ENCODE measurements around the gene DCP2.

The DCP2 gene

DNA sequence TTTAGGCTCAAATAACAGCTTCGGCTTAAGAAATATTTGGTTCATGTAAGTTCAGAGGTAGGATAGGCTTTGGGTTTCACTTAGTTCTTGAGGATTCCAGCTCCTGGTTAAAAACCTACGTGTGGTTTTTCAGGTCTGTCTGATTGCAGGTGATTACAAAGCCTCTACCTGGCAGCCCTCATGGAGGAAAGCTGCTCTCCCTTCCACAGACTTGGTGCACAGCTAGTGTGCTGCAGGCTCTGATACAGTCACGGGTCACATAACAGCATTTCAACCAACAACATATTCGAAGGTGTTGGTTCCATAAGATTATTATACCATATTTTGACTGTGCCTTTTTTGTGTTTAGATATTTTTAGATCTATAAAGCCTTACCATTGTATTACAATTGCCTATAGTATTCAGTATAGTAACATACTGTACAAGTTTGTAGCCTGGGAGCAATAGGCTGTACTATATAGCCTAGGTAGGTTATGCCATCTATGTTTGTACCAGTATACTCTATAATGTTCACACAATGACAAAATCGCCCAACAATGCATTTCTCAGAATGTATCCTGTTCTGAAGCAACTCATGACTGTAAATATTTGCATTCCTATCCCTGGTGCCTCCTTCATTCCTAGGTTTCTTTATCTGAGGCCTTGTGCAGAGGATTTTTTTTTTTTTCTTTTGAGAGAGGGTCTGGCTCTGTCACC, 8.0 kb upstream of the DCP2 start:
- Histone ChIP-seq H3K36me3 (ENCODE audit: control insufficient read depth, insufficient read depth, low read length, severe bottlenecking) (no peaks in the 10 kb centered on the region), H3K4me3 (ENCODE audit: low read length) (no peak overlapping the region), H3K27me3 (replicated peaks; ENCODE audit: control insufficient read depth, insufficient read depth, low read length) (no peaks in the 10 kb centered on the region), H3K4me1 (ENCODE audit: control insufficient read depth, insufficient read depth, low read length) (peaks cover 6% of the 10 kb centered on the region), H3K9ac (ENCODE audit: low read length) (no peak overlapping the region), H3K9me3 (ENCODE audit: control insufficient read depth, low read length) (no peaks in the 10 kb centered on the region)
- peak; percentile 39 for DNase-seq (ENCODE audit: low read depth)

DNA sequence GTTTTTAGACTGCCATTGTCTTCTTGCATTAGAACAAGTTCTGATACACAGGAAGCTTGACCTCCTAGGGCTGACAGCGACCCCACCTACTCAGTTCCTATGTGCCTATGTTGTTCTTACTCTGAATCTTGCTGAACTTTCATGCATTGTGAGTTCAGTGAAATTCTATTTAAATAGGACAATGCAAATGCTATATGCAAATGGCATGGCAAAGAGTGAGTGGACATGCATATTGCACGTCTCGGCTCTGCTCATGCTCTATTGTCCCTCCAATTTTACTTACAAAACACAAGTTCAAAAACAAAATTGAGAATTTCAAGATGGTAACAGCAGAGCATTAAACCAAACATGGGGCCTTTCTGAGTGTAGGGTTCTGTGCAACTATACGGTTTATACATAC, 5.3 kb upstream of the DCP2 start:
- no peak for DNase-seq (ENCODE audit: low read depth)
- peaks cover 17% of the 10 kb centered on the region for H3K4me1 ChIP-seq (ENCODE audit: control insufficient read depth, insufficient read depth, low read length)
- no peak overlapping the region for H3K9ac ChIP-seq (ENCODE audit: low read length)
- no peaks in the 10 kb centered on the region for H3K9me3 ChIP-seq (ENCODE audit: control insufficient read depth, low read length)
- no peak overlapping the region for H3K4me3 ChIP-seq (ENCODE audit: low read length)
- no peaks in the 10 kb centered on the region for H3K27me3 ChIP-seq (replicated peaks; ENCODE audit: control insufficient read depth, insufficient read depth, low read length)
- H3K36me3 ChIP-seq (ENCODE audit: control insufficient read depth, insufficient read depth, low read length, severe bottlenecking): no peaks in the 10 kb centered on the region

- Histone ChIP-seq H3K36me3 (ENCODE audit: control insufficient read depth, insufficient read depth, low read length, severe bottlenecking) (no peaks in the 10 kb centered on the region), H3K4me1 (ENCODE audit: control insufficient read depth, insufficient read depth, low read length) (peaks cover 17% of the 10 kb centered on the region), H3K27me3 (replicated peaks; ENCODE audit: control insufficient read depth, insufficient read depth, low read length) (no peaks in the 10 kb centered on the region), H3K9ac (ENCODE audit: low read length) (no peak overlapping the region), H3K9me3 (ENCODE audit: control insufficient read depth, low read length) (no peaks in the 10 kb centered on the region), H3K4me3 (ENCODE audit: low read length) (no peak overlapping the region)
- no peak for DNase-seq (ENCODE audit: low read depth)
Measured at GRCh38 chr5:112973036-112973435, 3.6 kb upstream of the DCP2 start.

- Histone ChIP-seq H3K9ac (ENCODE audit: low read length) (no peak overlapping the region), H3K4me3 (ENCODE audit: low read length) (no peak overlapping the region), H3K4me1 (ENCODE audit: control insufficient read depth, insufficient read depth, low read length) (peaks cover 26% of the 10 kb centered on the region), H3K27me3 (replicated peaks; ENCODE audit: control insufficient read depth, insufficient read depth, low read length) (no peaks in the 10 kb centered on the region), H3K9me3 (ENCODE audit: control insufficient read depth, low read length) (no peaks in the 10 kb centered on the region), H3K36me3 (ENCODE audit: control insufficient read depth, insufficient read depth, low read length, severe bottlenecking) (no peaks in the 10 kb centered on the region)
- DNase-seq (ENCODE audit: low read depth): no peak
Measured at GRCh38 chr5:112973904-112974303, 2.7 kb upstream of the DCP2 start.

DNA sequence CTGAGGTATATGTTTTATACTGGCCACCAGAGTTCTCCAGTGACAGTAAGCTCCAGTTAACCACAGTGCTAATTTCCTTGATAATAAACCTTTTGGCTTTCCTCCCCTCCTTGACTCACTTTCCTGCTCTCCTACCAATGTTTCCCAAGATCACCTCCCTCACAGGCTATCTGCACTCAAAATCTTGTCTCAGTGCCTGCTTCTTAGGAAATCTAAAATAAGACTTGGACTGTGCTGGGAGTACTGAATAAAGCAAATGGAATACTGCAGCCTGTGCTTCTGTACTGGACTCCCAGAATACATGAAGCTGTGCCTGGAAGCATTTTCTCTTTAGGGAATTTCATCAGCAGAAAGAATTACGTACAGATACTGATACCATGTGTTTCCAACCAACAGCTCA, 1.7 kb upstream of the DCP2 start:
- no peaks in the 10 kb centered on the region for H3K27me3 ChIP-seq (replicated peaks; ENCODE audit: control insufficient read depth, insufficient read depth, low read length)
- H3K9ac ChIP-seq (ENCODE audit: low read length): no peak overlapping the region
- H3K9me3 ChIP-seq (ENCODE audit: control insufficient read depth, low read length): no peaks in the 10 kb centered on the region
- peaks cover 36% of the 10 kb centered on the region for H3K4me1 ChIP-seq (ENCODE audit: control insufficient read depth, insufficient read depth, low read length)
- H3K4me3 ChIP-seq (ENCODE audit: low read length): no peak overlapping the region
- no peaks in the 10 kb centered on the region for H3K36me3 ChIP-seq (ENCODE audit: control insufficient read depth, insufficient read depth, low read length, severe bottlenecking)
- no peak for DNase-seq (ENCODE audit: low read depth)

DNA sequence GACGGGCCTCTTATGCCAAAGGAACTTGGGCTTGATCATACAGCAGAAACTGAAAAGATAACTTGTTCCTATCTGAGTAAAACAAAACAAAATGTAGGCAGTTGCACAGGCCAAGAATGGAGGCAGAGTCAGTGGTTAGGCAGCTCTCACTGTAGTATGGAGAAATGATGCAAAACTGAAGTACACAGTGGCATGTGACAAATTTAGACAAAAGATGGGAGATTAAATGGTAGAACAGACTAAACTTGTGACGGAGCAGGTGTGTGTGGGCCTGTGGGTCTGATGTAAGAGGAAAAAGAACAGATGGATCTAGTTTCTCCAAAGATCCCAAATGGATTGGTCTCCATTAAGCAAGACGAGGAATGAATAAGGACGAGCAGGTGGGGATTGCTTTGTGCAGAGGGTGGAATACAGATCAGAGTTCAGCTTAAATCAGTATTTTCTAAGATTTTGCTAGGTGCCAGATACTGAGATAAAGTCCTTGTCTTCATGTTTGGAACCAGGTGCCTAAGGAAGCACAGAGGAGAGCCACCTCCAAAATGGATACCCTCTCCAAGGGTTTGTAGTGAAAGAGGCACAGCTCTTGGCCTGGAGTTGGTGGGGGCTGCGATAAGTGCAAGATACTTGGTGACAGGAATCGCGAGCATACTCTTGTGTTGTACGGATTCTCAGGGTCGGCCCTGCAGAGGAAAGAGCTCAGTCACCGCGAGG, 722 bp upstream of the DCP2 start:
- H3K4me1 ChIP-seq (ENCODE audit: control insufficient read depth, insufficient read depth, low read length): peaks cover 41% of the 10 kb centered on the region
- H3K9me3 ChIP-seq (ENCODE audit: control insufficient read depth, low read length): no peaks in the 10 kb centered on the region
- H3K4me3 ChIP-seq (ENCODE audit: low read length): peak overlapping the region; percentile 93
- no peaks in the 10 kb centered on the region for H3K27me3 ChIP-seq (replicated peaks; ENCODE audit: control insufficient read depth, insufficient read depth, low read length)
- H3K36me3 ChIP-seq (ENCODE audit: control insufficient read depth, insufficient read depth, low read length, severe bottlenecking): no peaks in the 10 kb centered on the region
- H3K9ac ChIP-seq (ENCODE audit: low read length): peak overlapping the region; percentile 96
- DNase-seq (ENCODE audit: low read depth): no peak

GRCh38 chr5:112977440-112977861, 853 bp downstream of the DCP2 start:
- DNase-seq (ENCODE audit: low read depth): peak; percentile 54
- Histone ChIP-seq H3K9ac (ENCODE audit: low read length) (peak overlapping the region; percentile 96), H3K4me1 (ENCODE audit: control insufficient read depth, insufficient read depth, low read length) (peaks cover 41% of the 10 kb centered on the region), H3K4me3 (ENCODE audit: low read length) (peak overlapping the region; percentile 93), H3K36me3 (ENCODE audit: control insufficient read depth, insufficient read depth, low read length, severe bottlenecking) (no peaks in the 10 kb centered on the region), H3K9me3 (ENCODE audit: control insufficient read depth, low read length) (no peaks in the 10 kb centered on the region), H3K27me3 (replicated peaks; ENCODE audit: control insufficient read depth, insufficient read depth, low read length) (no peaks in the 10 kb centered on the region)

DNA sequence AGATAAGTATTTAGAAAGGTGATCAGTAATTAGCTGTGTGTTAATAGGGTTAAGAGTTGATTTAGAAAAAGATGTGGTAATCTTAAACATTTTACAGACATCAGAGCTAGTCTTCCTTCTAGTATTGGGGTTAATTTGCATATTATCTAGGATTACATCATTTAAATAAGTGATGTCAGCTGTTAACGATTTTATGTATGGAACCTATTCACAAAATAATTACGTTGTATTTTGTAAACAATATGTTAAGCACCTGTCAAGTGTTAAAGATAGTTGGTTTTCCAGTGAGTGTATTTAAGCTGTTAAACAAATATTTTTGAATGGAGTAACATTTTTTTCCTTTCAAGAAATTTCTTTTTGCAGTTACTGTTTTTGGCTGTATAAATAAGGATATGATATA, 2.2 kb downstream of the DCP2 start:
- Histone ChIP-seq H3K4me3 (ENCODE audit: low read length) (peak overlapping the region; percentile 93), H3K9me3 (ENCODE audit: control insufficient read depth, low read length) (no peaks in the 10 kb centered on the region), H3K9ac (ENCODE audit: low read length) (peak overlapping the region; percentile 50), H3K27me3 (replicated peaks; ENCODE audit: control insufficient read depth, insufficient read depth, low read length) (no peaks in the 10 kb centered on the region), H3K36me3 (ENCODE audit: control insufficient read depth, insufficient read depth, low read length, severe bottlenecking) (no peaks in the 10 kb centered on the region), H3K4me1 (ENCODE audit: control insufficient read depth, insufficient read depth, low read length) (peaks cover 41% of the 10 kb centered on the region)
- no peak for DNase-seq (ENCODE audit: low read depth)

- H3K4me1 ChIP-seq (ENCODE audit: control insufficient read depth, insufficient read depth, low read length): peaks cover 38% of the 10 kb centered on the region
- DNase-seq (ENCODE audit: low read depth): no peak
Measured at GRCh38 chr5:112979723-112980122, 3.1 kb downstream of the DCP2 start.

GRCh38 chr5:112983363-112983762, 6.8 kb downstream of the DCP2 start:
- Histone ChIP-seq H3K27me3 (replicated peaks; ENCODE audit: control insufficient read depth, insufficient read depth, low read length) (no peaks in the 10 kb centered on the region), H3K4me3 (ENCODE audit: low read length) (no peak overlapping the region), H3K36me3 (ENCODE audit: control insufficient read depth, insufficient read depth, low read length, severe bottlenecking) (peaks cover 5% of the 10 kb centered on the region), H3K4me1 (ENCODE audit: control insufficient read depth, insufficient read depth, low read length) (peaks cover 21% of the 10 kb centered on the region), H3K9me3 (ENCODE audit: control insufficient read depth, low read length) (no peaks in the 10 kb centered on the region), H3K9ac (ENCODE audit: low read length) (no peak overlapping the region)
- peak; percentile 30 for DNase-seq (ENCODE audit: low read depth)

More at GRCh38 chr5:112979723-112980122, 3.1 kb downstream of the DCP2 start:
- peak overlapping the region; percentile 50 for H3K9ac ChIP-seq (ENCODE audit: low read length)
- peak overlapping the region; percentile 93 for H3K4me3 ChIP-seq (ENCODE audit: low read length)
- H3K27me3 ChIP-seq (replicated peaks; ENCODE audit: control insufficient read depth, insufficient read depth, low read length): no peaks in the 10 kb centered on the region
- peaks cover 3% of the 10 kb centered on the region for H3K36me3 ChIP-seq (ENCODE audit: control insufficient read depth, insufficient read depth, low read length, severe bottlenecking)
- H3K9me3 ChIP-seq (ENCODE audit: control insufficient read depth, low read length): no peaks in the 10 kb centered on the region

GRCh38 chr5:112986224-112986623, 9.6 kb downstream of the DCP2 start:
- no peaks in the 10 kb centered on the region for H3K4me1 ChIP-seq (ENCODE audit: control insufficient read depth, insufficient read depth, low read length)
- H3K9me3 ChIP-seq (ENCODE audit: control insufficient read depth, low read length): no peaks in the 10 kb centered on the region
- no peak overlapping the region for H3K9ac ChIP-seq (ENCODE audit: low read length)
- no peaks in the 10 kb centered on the region for H3K27me3 ChIP-seq (replicated peaks; ENCODE audit: control insufficient read depth, insufficient read depth, low read length)
- H3K4me3 ChIP-seq (ENCODE audit: low read length): no peak overlapping the region
- H3K36me3 ChIP-seq (ENCODE audit: control insufficient read depth, insufficient read depth, low read length, severe bottlenecking): peaks cover 5% of the 10 kb centered on the region
- no peak for DNase-seq (ENCODE audit: low read depth)
